HG03064 (cell line): ENCODE data around the gene ARHGAP26.
"Not testable (repeated sequence)": the region's sequence is repeated elsewhere in the genome, so short reads cannot be mapped to it uniquely, and the experiment has no call there.

Experiments
- ATAC-seq: cut with Tn5 transposase; IDR thresholded peaks from one replicate; pipeline ENCODE4 v1.9.1; 2021; ENCODE audit warnings: low read depth; ENCODE audit not compliant: unreplicated experiment

ARHGAP26 gene

GRCh38 chr5:142972064-142972570 is 201.9 kb downstream of the ARHGAP26 start:
- no peak for ATAC-seq

- no peak for ATAC-seq
Measured at GRCh38 chr5:142973932-142974331, 203.8 kb downstream of the ARHGAP26 start.

GRCh38 chr5:142974409-142974808 is 204.2 kb downstream of the ARHGAP26 start:
- ATAC-seq: no peak

- no peak for ATAC-seq
Measured at GRCh38 chr5:142976861-142977260, 206.7 kb downstream of the ARHGAP26 start.

- ATAC-seq: peak; percentile 97
Measured at GRCh38 chr5:142977363-142978051, 207.3 kb downstream of the ARHGAP26 start.

GRCh38 chr5:142978252-142978651 is 208.1 kb downstream of the ARHGAP26 start:
- ATAC-seq: no peak

- ATAC-seq: no peak
Measured at GRCh38 chr5:142978726-142979125, 208.5 kb downstream of the ARHGAP26 start.

- ATAC-seq: no peak
Measured at GRCh38 chr5:142979636-142980035, 209.5 kb downstream of the ARHGAP26 start.

GRCh38 chr5:142981475-142981874 is 211.3 kb downstream of the ARHGAP26 start:
- ATAC-seq: no peak

- ATAC-seq: no peak
Measured at GRCh38 chr5:142981886-142982820, 212.0 kb downstream of the ARHGAP26 start.

GRCh38 chr5:142982821-142983200 is 212.6 kb downstream of the ARHGAP26 start:
- no peak for ATAC-seq

GRCh38 chr5:142984011-142984410 is 213.8 kb downstream of the ARHGAP26 start:
- no peak for ATAC-seq

- no peak for ATAC-seq
Measured at GRCh38 chr5:142984525-142984924, 214.3 kb downstream of the ARHGAP26 start.

- ATAC-seq: not testable (repeated sequence)
Measured at GRCh38 chr5:142989270-142989669, 219.1 kb downstream of the ARHGAP26 start.

- ATAC-seq: not testable (repeated sequence)
Measured at GRCh38 chr5:142990073-142990472, 219.9 kb downstream of the ARHGAP26 start.

GRCh38 chr5:142994218-142994617 is 224.0 kb downstream of the ARHGAP26 start:
- no peak for ATAC-seq

- ATAC-seq: not testable (repeated sequence)
Measured at GRCh38 chr5:142995621-142996020, 225.4 kb downstream of the ARHGAP26 start.

- ATAC-seq: no peak
Measured at GRCh38 chr5:142997591-142997990, 227.4 kb downstream of the ARHGAP26 start.

- no peak for ATAC-seq
Measured at GRCh38 chr5:142998316-142999020, 228.3 kb downstream of the ARHGAP26 start.

GRCh38 chr5:143000551-143000950 is 230.4 kb downstream of the ARHGAP26 start:
- not testable (repeated sequence) for ATAC-seq
